Neural cell (in vitro differentiated cells): ENCODE data around the gene TTC23. TPM values are rescaled to one million over a fixed set of nuclear protein-coding genes. Genes with fewer than 3 reads are reported as not detected.

Experiments
- H2AFZ ChIP-seq: fragments of 200-600, 300-800 bp; sonication (generic), shearing (Covaris generic); 2 replicates; pipeline ENCODE4 v1.6.0; 2014; ENCODE audit warnings: low read depth, mild to moderate bottlenecking, antibody characterized with exemption, low read length, moderate library complexity
- H3F3A ChIP-seq: fragments of 200-600 bp; shearing (Covaris generic); 2 replicates; pipeline ENCODE4 v1.6.1; 2016; ENCODE audit warnings: mild to moderate bottlenecking, moderate library complexity, mixed read lengths, antibody characterized with exemption, low read length; ENCODE audit not compliant: insufficient read depth, poor library complexity, severe bottlenecking
- H3K27ac ChIP-seq: fragments of 200-600, 300-800 bp; sonication (generic), shearing (Covaris generic); 2 replicates; pipeline ENCODE4 v1.5.1; 2014; ENCODE audit warnings: mild to moderate bottlenecking, low read length, moderate library complexity
- H3K27me3 ChIP-seq: fragments of 300-800, 200-600 bp; sonication (generic), shearing (Covaris generic); 2 replicates; pipeline ENCODE4 v1.6.0; 2014; ENCODE audit warnings: mild to moderate bottlenecking, low read depth, low read length, moderate library complexity; ENCODE audit not compliant: insufficient read depth
- H3K36me3 ChIP-seq: fragments of 300-800, 200-600 bp; sonication (generic), shearing (Covaris generic); 2 replicates; pipeline ENCODE4 v1.5.1; 2014; ENCODE audit warnings: mild to moderate bottlenecking, antibody characterized with exemption, low read length, moderate library complexity; ENCODE audit not compliant: insufficient read depth
- H3K4me2 ChIP-seq: fragments of 300-800, 200-600 bp; sonication (generic), shearing (Covaris generic); 2 replicates; pipeline ENCODE4 v1.6.0; 2014; ENCODE audit warnings: mild to moderate bottlenecking, low read length
- H3K4me3 ChIP-seq: fragments of 300-800, 200-600 bp; sonication (generic), shearing (Covaris generic); 2 replicates; pipeline ENCODE4 v1.5.1; 2014; ENCODE audit warnings: mild to moderate bottlenecking, low read length, moderate library complexity
- H3K79me2 ChIP-seq: fragments of 200-600 bp; shearing (Covaris generic); replicated peaks from 2 replicates; pipeline ENCODE4 v1.6.0; 2014; ENCODE audit warnings: mild to moderate bottlenecking, low read length, moderate library complexity; ENCODE audit not compliant: insufficient read depth
- H3K9ac ChIP-seq: fragments of 300-800, 200-600 bp; sonication (generic), shearing (Covaris generic); 2 replicates; pipeline ENCODE4 v1.6.1; 2016; ENCODE audit warnings: mild to moderate bottlenecking, low read length, mixed read lengths
- H3K9me2 ChIP-seq: fragments of 200-600 bp; shearing (Covaris generic); 2 replicates; pipeline ENCODE4 v1.6.1; 2016; ENCODE audit warnings: mild to moderate bottlenecking, low read length, mixed read lengths; ENCODE audit not compliant: insufficient read depth
- H3K9me3 ChIP-seq: fragments of 200-600, 300-800 bp; sonication (generic), shearing (Covaris generic); 2 replicates; pipeline ENCODE4 v1.6.1; 2016; ENCODE audit warnings: mild to moderate bottlenecking, mixed run types, low read length, moderate library complexity, mixed read lengths
- H4K20me1 ChIP-seq: fragments of 200-600 bp; shearing (Covaris generic); 2 replicates; pipeline ENCODE4 v1.6.1; 2016; ENCODE audit warnings: mild to moderate bottlenecking, mixed run types; ENCODE audit not compliant: insufficient read depth
- CTCF ChIP-seq: fragments of 450-650 bp; IDR thresholded peaks from 2 replicates; pipeline ENCODE4 v1.5.1; 2014; ENCODE audit warnings: antibody characterized with exemption, mild to moderate bottlenecking, moderate library complexity; ENCODE audit not compliant: poor library complexity, severe bottlenecking
- EP300 ChIP-seq: fragments of 450-650 bp; conservative IDR thresholded peaks from 2 replicates; pipeline ENCODE4 v1.6.1; 2014; ENCODE audit warnings: antibody characterized with exemption, mild to moderate bottlenecking, moderate library complexity; ENCODE audit not compliant: poor library complexity, severe bottlenecking
- EZH2 ChIP-seq: fragments of 200-600, 300-800 bp; shearing (Covaris generic), sonication (generic); IDR thresholded peaks from 2 replicates; pipeline ENCODE4 v1.6.1; 2014; ENCODE audit warnings: antibody characterized with exemption, low read length, borderline replicate concordance, mild to moderate bottlenecking; ENCODE audit not compliant: insufficient read depth, poor library complexity, severe bottlenecking
- MXI1 ChIP-seq: fragments of 450-650 bp; conservative IDR thresholded peaks from 2 replicates; pipeline ENCODE4 v1.6.1; 2014; ENCODE audit warnings: antibody characterized with exemption, mild to moderate bottlenecking; ENCODE audit not compliant: poor library complexity, severe bottlenecking
- POLR2AphosphoS5 ChIP-seq: IDR thresholded peaks from 2 replicates; pipeline ENCODE4 v1.6.1; 2012
- RAD21 ChIP-seq: fragments of 450-650 bp; conservative IDR thresholded peaks from 2 replicates; pipeline ENCODE4 v1.6.1; 2014; ENCODE audit warnings: antibody characterized with exemption, mild to moderate bottlenecking, moderate library complexity
- REST ChIP-seq: IDR thresholded peaks from 2 replicates; pipeline ENCODE4 v1.6.1; 2012; ENCODE audit warnings: borderline replicate concordance
- SMC3 ChIP-seq: fragments of 450-650 bp; conservative IDR thresholded peaks from 2 replicates; pipeline ENCODE4 v1.6.1; 2014; ENCODE audit warnings: antibody characterized with exemption, mild to moderate bottlenecking, moderate library complexity; ENCODE audit not compliant: poor library complexity
- TAF1 ChIP-seq: IDR thresholded peaks from 2 replicates; pipeline ENCODE4 v1.6.1; 2012; ENCODE audit warnings: low read depth
- polyA plus RNA-seq: library from polyadenylated mRNA; depleted of rRNA; stranded (reverse); fragments of >200 nt; gene quantifications from 2 replicates; pipeline ENCODE4 v1.2.3, GENCODE V29; 2014

The TTC23 gene
- polyA plus RNA-seq, 1 donor from 2014 or later = 6.2 TPM

GRCh38 chr15:99121691-99122410 lies 127.5 kb downstream of the TTC23 start:
- no peak overlapping the region for H3K4me3 ChIP-seq
- TF ChIP-seq EP300 (no peak), TAF1 (no peak), CTCF (no peak), SMC3 (no peak), RAD21 (no peak)
- no peak overlapping the region for H3K4me2 ChIP-seq
- no peak overlapping the region for H3K27ac ChIP-seq
- no peaks in the 10 kb centered on the region for H4K20me1 ChIP-seq
- H3K27me3 ChIP-seq = no peaks in the 10 kb centered on the region
- H3K36me3 ChIP-seq = no peaks in the 10 kb centered on the region
- no peaks in the 10 kb centered on the region for H3K9me2 ChIP-seq
- H3F3A ChIP-seq = no peaks in the 10 kb centered on the region
- no peaks in the 10 kb centered on the region for H3K79me2 ChIP-seq
- no peak overlapping the region for H3K9ac ChIP-seq
- H3K9me3 ChIP-seq = no peaks in the 10 kb centered on the region
- no peak overlapping the region for H2AFZ ChIP-seq

GRCh38 chr15:99121207-99121606 lies 128.2 kb downstream of the TTC23 start:
- no peaks in the 10 kb centered on the region for H3K36me3 ChIP-seq
- H3K27me3 ChIP-seq = no peaks in the 10 kb centered on the region
- no peaks in the 10 kb centered on the region for H3K79me2 ChIP-seq
- TF ChIP-seq EZH2 = no peak
- no peak for TF ChIP-seq REST
- TF ChIP-seq CTCF = no peak
- TF ChIP-seq POLR2AphosphoS5 = no peak
- TF ChIP-seq RAD21 = no peak
- TF ChIP-seq SMC3 = no peak
- TF ChIP-seq EP300 = no peak
- TF ChIP-seq TAF1 = no peak
- TF ChIP-seq MXI1 = no peak
- H4K20me1 ChIP-seq = no peaks in the 10 kb centered on the region
- no peak overlapping the region for H3K27ac ChIP-seq
- no peaks in the 10 kb centered on the region for H3K9me2 ChIP-seq
- H3K9me3 ChIP-seq = no peaks in the 10 kb centered on the region
- H2AFZ ChIP-seq = no peak overlapping the region
- no peak overlapping the region for H3K4me2 ChIP-seq
- H3K9ac ChIP-seq = no peak overlapping the region
- H3F3A ChIP-seq = no peaks in the 10 kb centered on the region
- H3K4me3 ChIP-seq = no peak overlapping the region
